Lung (tissue), 12 donors: ENCODE results near the gene EGFL8. TPM values are rescaled to one million over a fixed set of nuclear protein-coding genes. Genes with fewer than 3 reads are reported as not detected.

ENCODE experiments used
- ATAC-seq: fragments of 200-7000 bp; cut with Tn5 transposase; one replicate; pipeline ENCODE4 v1.9.1; 2020; ENCODE audit warnings: moderate number of reproducible peaks; ENCODE audit not compliant: insufficient read depth, low FRiP score
- DNase-seq, 3 donors: peaks; one replicate each; pipeline ENCODE4 v3.0.0-alpha.2; 2013 to 2017
- H3K27ac ChIP-seq, 2 donors: one replicate each; pipeline ENCODE4 v1.5.1; 2013; ENCODE audit warnings: mild to moderate bottlenecking in 2 of 2, moderate library complexity in 2 of 2, control low read depth in 1 of 2, inconsistent platforms in 1 of 2, low read depth in 1 of 2, low read length in 1 of 2
- H3K27me3 ChIP-seq, 3 donors: one replicate each; pipeline ENCODE4 v1.5.1; 2013; ENCODE audit warnings: low read length in 2 of 3; ENCODE audit not compliant: control insufficient read depth in 3 of 3, insufficient read depth in 3 of 3
- H3K36me3 ChIP-seq, 4 donors: one replicate each; pipeline ENCODE4 v1.5.1; 2013; ENCODE audit warnings: low read length in 4 of 4, mild to moderate bottlenecking in 1 of 4, moderate library complexity in 1 of 4; ENCODE audit not compliant: control insufficient read depth in 4 of 4, insufficient read depth in 4 of 4
- H3K4me1 ChIP-seq, 5 donors: one replicate each; pipeline ENCODE4 v1.5.1; 2013; ENCODE audit warnings: low read length in 5 of 5, mild to moderate bottlenecking in 2 of 5, moderate library complexity in 1 of 5; ENCODE audit not compliant: control insufficient read depth in 5 of 5, insufficient read depth in 5 of 5
- H3K4me3 ChIP-seq: one replicate; pipeline ENCODE4 v1.5.1; 2013; ENCODE audit warnings: mild to moderate bottlenecking, control low read depth, moderate library complexity
- H3K9ac ChIP-seq, 2 donors: one replicate each; pipeline ENCODE4 v1.5.1; 2013; ENCODE audit warnings: low read length in 2 of 2, control low read depth in 1 of 2; ENCODE audit not compliant: insufficient read depth in 1 of 2
- H3K9me3 ChIP-seq, 4 donors: one replicate each; pipeline ENCODE4 v1.5.1; 2013; ENCODE audit warnings: low read length in 3 of 4, mild to moderate bottlenecking in 1 of 4, moderate library complexity in 1 of 4; ENCODE audit not compliant: control insufficient read depth in 4 of 4, insufficient read depth in 3 of 4
- CTCF ChIP-seq: IDR thresholded peaks from 2 replicates; pipeline ENCODE4 v1.5.1; 2012; ENCODE audit warnings: mild to moderate bottlenecking; ENCODE audit errors: control extremely low read depth, extremely low read depth
- whole genome bisulfite sequencing, 2 donors: extraction: QIAGEN DNeasy Blood & Tissue Kit; methylation state at CpG; one replicate each; pipeline ENCODE4 v1.1.7; 2013; 5-methylcytosine and 5-hydroxymethylcytosine counted together
- polyA plus RNA-seq, 2 donors: library from polyadenylated mRNA; stranded (reverse); fragments of 200-250 nt; gene quantifications; one replicate each; pipeline ENCODE4 v1.2.1, GENCODE V29; 2013
- total RNA-seq, 2 donors: library from RNA; depleted of rRNA in 1 of 2; stranded (reverse); fragments of >200 nt in 1 of 2; gene quantifications; one replicate each; pipeline ENCODE4 v1.2.1, GENCODE V29; 2014 to 2021
- donor health status: control.
- donor health status: control.
- donor health status: Bipolar disorder and iron deficiency.
- donor health status: healthy.
- donor health status: DM: yes; HTN: yes; CAD: no.

EGFL8 gene
- total and polyA plus RNA-seq, 4 donors, result 3.8 to 10.9 (median 10.0) TPM

- ATAC-seq, result no peak
- no peak overlapping the region for H3K9ac ChIP-seq
- WGBS, 2 donors, result 89 to 91% methylated on average over 17 of the region's 17 CpGs
- no peak overlapping the region for H3K27ac ChIP-seq
- H3K27me3 ChIP-seq, result no peaks in the 10 kb centered on the region
- no peak for DNase-seq
- H3K9me3 ChIP-seq, result peaks cover 0 to 2% (median 0%) of the 10 kb centered on the region in 4 donors
- no peak overlapping the region for H3K4me3 ChIP-seq
- H3K4me1 ChIP-seq, result peaks cover 0 to 19% (median 5%) of the 10 kb centered on the region in 5 donors
- H3K36me3 ChIP-seq, result peaks cover 0 to 4% (median 0%) of the 10 kb centered on the region in 4 donors
- no peak for TF ChIP-seq CTCF
Observed at GRCh38 chr6:32198866-32199265, 34.5 kb downstream of the EGFL8 start.

GRCh38 chr6:32200711-32201475 is 36.5 kb downstream of the EGFL8 start:
- Histone ChIP-seq H3K9me3 (peaks cover 0 to 2% (median 0%) of the 10 kb centered on the region in 4 donors), H3K36me3 (peaks cover 0 to 4% (median 0%) of the 10 kb centered on the region in 4 donors), H3K27ac (no peak overlapping the region), H3K4me1 (peaks cover 0 to 12% (median 5%) of the 10 kb centered on the region in 5 donors), H3K4me3 (no peak overlapping the region), H3K27me3 (no peaks in the 10 kb centered on the region), H3K9ac (no peak overlapping the region)
- no peak for DNase-seq
- no peak for TF ChIP-seq CTCF
- 92 to 95% methylated on average over 13 of the region's 13 CpGs for WGBS, 2 donors
- no peak for ATAC-seq

GRCh38 chr6:32202186-32202585 is 37.8 kb downstream of the EGFL8 start:
- Histone ChIP-seq H3K4me1 (peaks cover 0 to 5% (median 0%) of the 10 kb centered on the region in 5 donors), H3K4me3 (no peak overlapping the region), H3K9ac (no peak overlapping the region), H3K36me3 (peaks cover 0 to 4% (median 0%) of the 10 kb centered on the region in 4 donors), H3K27ac (no peak overlapping the region), H3K27me3 (no peaks in the 10 kb centered on the region), H3K9me3 (peaks cover 0 to 2% (median 0%) of the 10 kb centered on the region in 4 donors)
- WGBS, 2 donors, result 87 to 88% methylated on average over 9 of the region's 9 CpGs
- ATAC-seq, result no peak
- DNase-seq, result no peak
- TF ChIP-seq CTCF, result no peak
